Mesendoderm (in vitro differentiated cells): ENCODE measurements around the gene CYP19A1.

Source experiments
- DNase-seq: peaks from one replicate; pipeline ENCODE4 v3.0.0; 2013
- H2AK5ac ChIP-seq: 2 replicates; pipeline ENCODE4 v1.6.1; 2013; ENCODE audit warnings: low read length, inconsistent platforms
- H2BK120ac ChIP-seq: 2 replicates; pipeline ENCODE4 v1.6.1; 2013; ENCODE audit warnings: low read depth, mild to moderate bottlenecking, low read length, moderate library complexity, mixed read lengths
- H2BK15ac ChIP-seq: replicated peaks from 2 replicates; pipeline ENCODE4 v1.6.1; 2013; ENCODE audit warnings: low read depth, mild to moderate bottlenecking, moderate library complexity
- H2BK5ac ChIP-seq: 2 replicates; pipeline ENCODE4 v1.6.1; 2013; ENCODE audit warnings: low read length, inconsistent platforms
- H3K18ac ChIP-seq: 2 replicates; pipeline ENCODE4 v1.6.1; 2013; ENCODE audit warnings: mild to moderate bottlenecking, low read length, mixed read lengths
- H3K23ac ChIP-seq: one replicate; pipeline ENCODE4 v1.6.1; 2013; ENCODE audit warnings: low read length
- H3K27ac ChIP-seq: 2 replicates; pipeline ENCODE4 v1.5.1; 2013; ENCODE audit warnings: low read depth, mild to moderate bottlenecking, inconsistent platforms, low read length, moderate library complexity
- H3K27me3 ChIP-seq: 2 replicates; pipeline ENCODE4 v1.6.1; 2013; ENCODE audit warnings: low read length, control low read depth, mild to moderate bottlenecking, inconsistent platforms; ENCODE audit not compliant: insufficient read depth, poor library complexity
- H3K36me3 ChIP-seq: 2 replicates; pipeline ENCODE4 v1.6.1; 2013; ENCODE audit warnings: low read length, inconsistent platforms; ENCODE audit not compliant: control insufficient read depth, insufficient read depth
- H3K4ac ChIP-seq: one replicate; pipeline ENCODE4 v1.6.1; 2013; ENCODE audit warnings: low read depth, mild to moderate bottlenecking, low read length, moderate library complexity
- H3K4me1 ChIP-seq: 2 replicates; pipeline ENCODE4 v1.6.1; 2013; ENCODE audit warnings: low read depth, low read length, inconsistent platforms; ENCODE audit not compliant: control insufficient read depth
- H3K4me2 ChIP-seq: 2 replicates; pipeline ENCODE4 v1.6.1; 2013; ENCODE audit warnings: low read length
- H3K4me3 ChIP-seq: 2 replicates; pipeline ENCODE4 v1.5.1; 2013; ENCODE audit warnings: mild to moderate bottlenecking, low read length
- H3K56ac ChIP-seq: one replicate; pipeline ENCODE4 v1.6.1; 2013; ENCODE audit warnings: low read length
- H3K79me1 ChIP-seq: 2 replicates; pipeline ENCODE4 v1.6.1; 2013; ENCODE audit warnings: low read length, inconsistent platforms
- H3K79me2 ChIP-seq: 2 replicates; pipeline ENCODE4 v1.6.1; 2013; ENCODE audit warnings: mild to moderate bottlenecking, low read length; ENCODE audit not compliant: control insufficient read depth, insufficient read depth
- H3K9ac ChIP-seq: 2 replicates; pipeline ENCODE4 v1.6.1; 2013; ENCODE audit warnings: low read length, inconsistent platforms
- H4K5ac ChIP-seq: one replicate; pipeline ENCODE4 v1.6.1; 2013; ENCODE audit warnings: low read length
- H4K8ac ChIP-seq: one replicate; pipeline ENCODE4 v1.6.1; 2013; ENCODE audit warnings: low read depth, mild to moderate bottlenecking, control low read depth, low read length, moderate library complexity
- WGBS: extraction: QIAGEN DNeasy Blood & Tissue Kit; methylation state at CpG from one replicate; pipeline ENCODE4 v1.1.7; 2013; ENCODE audit warnings: low lambda C conversion rate, missing lambda C conversion rate; ENCODE audit not compliant: insufficient coverage; ENCODE audit errors: extremely low coverage; 5-methylcytosine and 5-hydroxymethylcytosine counted together

CYP19A1 gene

DNA sequence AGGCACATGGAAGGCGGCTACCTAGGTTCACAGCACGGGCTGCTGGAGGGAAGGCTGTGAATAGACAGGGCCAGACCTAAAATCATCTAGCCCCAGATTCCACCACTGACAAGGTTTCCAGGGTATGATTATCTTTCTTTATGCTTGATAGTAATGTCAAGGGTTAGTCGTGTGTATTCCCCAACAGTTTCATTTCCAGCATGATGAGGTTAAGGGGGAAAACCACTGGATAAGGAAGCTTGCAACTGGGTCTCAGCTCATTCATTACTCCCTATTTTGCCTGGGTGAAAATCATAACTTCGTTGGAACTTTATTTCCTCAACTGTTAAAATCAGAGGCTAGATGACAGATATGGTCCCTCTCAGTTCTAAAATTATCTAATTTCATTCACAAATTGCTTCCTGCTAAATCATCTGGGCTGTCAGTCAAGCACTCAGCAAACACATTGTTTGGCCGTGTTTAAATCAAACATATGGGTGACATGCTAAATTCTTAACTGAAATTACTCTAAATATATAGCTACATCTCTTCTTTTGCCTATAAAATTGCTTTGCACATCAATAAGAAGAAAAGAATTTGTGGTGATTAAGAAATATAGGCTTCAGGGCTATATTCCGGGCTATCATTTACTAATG, 111.7 kb downstream of the CYP19A1 start:
- H3K56ac ChIP-seq, result no peak overlapping the region
- no peak overlapping the region for H2AK5ac ChIP-seq
- H3K4ac ChIP-seq, result no peak overlapping the region
- no CpG with 5 or more reads among the region's 6 CpGs for WGBS
- H3K27me3 ChIP-seq, result no peaks in the 10 kb centered on the region
- no peak overlapping the region for H3K18ac ChIP-seq
- peaks cover 9% of the 10 kb centered on the region for H3K4me1 ChIP-seq
- no peaks in the 10 kb centered on the region for H3K36me3 ChIP-seq
- no peak for DNase-seq
- H3K79me2 ChIP-seq, result no peaks in the 10 kb centered on the region
- H3K27ac ChIP-seq, result no peak overlapping the region
- no peak overlapping the region for H3K4me3 ChIP-seq
- H3K4me2 ChIP-seq, result no peak overlapping the region
- H4K8ac ChIP-seq, result no peak overlapping the region
- H3K23ac ChIP-seq, result no peak overlapping the region
- no peaks in the 10 kb centered on the region for H3K79me1 ChIP-seq
- H2BK120ac ChIP-seq, result no peak overlapping the region
- no peak overlapping the region for H3K9ac ChIP-seq
- no peak overlapping the region for H2BK5ac ChIP-seq
- no peak overlapping the region for H4K5ac ChIP-seq
- no peak overlapping the region for H2BK15ac ChIP-seq

- Histone ChIP-seq H3K23ac (no peak overlapping the region), H3K4ac (no peak overlapping the region), H3K4me3 (no peak overlapping the region), H3K56ac (no peak overlapping the region), H2BK15ac (no peak overlapping the region), H2AK5ac (no peak overlapping the region), H3K79me2 (no peaks in the 10 kb centered on the region), H2BK5ac (no peak overlapping the region), H3K27me3 (no peaks in the 10 kb centered on the region), H2BK120ac (no peak overlapping the region), H3K36me3 (no peaks in the 10 kb centered on the region), H3K18ac (no peak overlapping the region), H3K4me2 (no peak overlapping the region), H3K27ac (no peak overlapping the region), H4K5ac (no peak overlapping the region), H4K8ac (no peak overlapping the region), H3K4me1 (peaks cover 7% of the 10 kb centered on the region), H3K79me1 (no peaks in the 10 kb centered on the region), H3K9ac (no peak overlapping the region)
- DNase-seq, result no peak
Measured at GRCh38 chr15:51224428-51224827, 114.0 kb downstream of the CYP19A1 start.

- no peak overlapping the region for H2BK5ac ChIP-seq
Measured at GRCh38 chr15:51223771-51224229, 114.6 kb downstream of the CYP19A1 start.

GRCh38 chr15:51218299-51218938, 120.0 kb downstream of the CYP19A1 start:
- Histone ChIP-seq H4K8ac (no peak overlapping the region), H2AK5ac (no peak overlapping the region), H3K4ac (no peak overlapping the region), H2BK120ac (no peak overlapping the region), H3K4me3 (no peak overlapping the region), H3K36me3 (no peaks in the 10 kb centered on the region), H3K27me3 (no peaks in the 10 kb centered on the region), H3K9ac (no peak overlapping the region), H3K27ac (no peak overlapping the region), H3K4me1 (no peaks in the 10 kb centered on the region), H3K56ac (no peak overlapping the region), H3K23ac (no peak overlapping the region), H2BK5ac (no peak overlapping the region), H3K79me2 (no peaks in the 10 kb centered on the region), H3K79me1 (no peaks in the 10 kb centered on the region), H3K18ac (no peak overlapping the region), H2BK15ac (no peak overlapping the region), H3K4me2 (no peak overlapping the region), H4K5ac (no peak overlapping the region)
- no CpG with 5 or more reads among the region's 3 CpGs for WGBS
- DNase-seq, result no peak

More at GRCh38 chr15:51223771-51224229, 114.6 kb downstream of the CYP19A1 start:
- Histone ChIP-seq H3K4ac (no peak overlapping the region), H3K4me1 (peaks cover 5% of the 10 kb centered on the region), H3K27ac (no peak overlapping the region), H3K36me3 (no peaks in the 10 kb centered on the region), H3K79me2 (no peaks in the 10 kb centered on the region), H3K27me3 (no peaks in the 10 kb centered on the region), H3K18ac (no peak overlapping the region), H2BK15ac (no peak overlapping the region), H2AK5ac (no peak overlapping the region), H3K4me3 (no peak overlapping the region), H3K23ac (no peak overlapping the region), H3K9ac (no peak overlapping the region), H3K4me2 (no peak overlapping the region), H4K5ac (no peak overlapping the region), H2BK120ac (no peak overlapping the region), H4K8ac (no peak overlapping the region), H3K56ac (no peak overlapping the region), H3K79me1 (no peaks in the 10 kb centered on the region)
- no CpG with 5 or more reads among the region's 3 CpGs for WGBS
- peak; percentile 39 for DNase-seq

DNA sequence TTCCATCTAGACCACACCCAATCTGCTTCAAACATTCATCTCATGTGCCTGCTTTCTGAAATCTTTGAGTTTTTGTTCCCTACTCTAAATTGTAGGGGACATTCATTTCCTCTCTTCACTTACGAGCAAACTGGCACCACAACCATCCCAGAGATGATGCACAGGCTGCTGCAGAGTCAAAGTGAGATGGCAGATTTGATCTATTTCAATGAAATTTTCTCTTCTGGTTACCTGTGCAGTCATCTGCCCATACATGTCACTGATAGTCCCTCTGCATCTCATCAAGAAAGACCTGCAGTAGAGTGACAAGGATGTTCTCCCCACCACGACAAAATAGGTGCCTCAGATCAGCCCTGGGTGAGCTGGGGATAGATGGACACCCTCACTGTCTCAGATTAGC, 125.5 kb downstream of the CYP19A1 start:
- Histone ChIP-seq H3K4me2 (no peak overlapping the region), H3K27ac (no peak overlapping the region), H3K4me1 (no peaks in the 10 kb centered on the region), H3K23ac (no peak overlapping the region), H3K79me2 (no peaks in the 10 kb centered on the region), H3K79me1 (no peaks in the 10 kb centered on the region), H3K4ac (no peak overlapping the region), H3K36me3 (no peaks in the 10 kb centered on the region), H3K56ac (no peak overlapping the region), H3K4me3 (no peak overlapping the region), H4K8ac (no peak overlapping the region), H2BK15ac (no peak overlapping the region), H3K27me3 (no peaks in the 10 kb centered on the region), H3K18ac (no peak overlapping the region), H2AK5ac (no peak overlapping the region), H3K9ac (no peak overlapping the region), H2BK5ac (no peak overlapping the region), H4K5ac (no peak overlapping the region), H2BK120ac (no peak overlapping the region)
- DNase-seq, result no peak
- WGBS, result no CpG with 5 or more reads among the region's 2 CpGs

GRCh38 chr15:51212239-51212638, 126.2 kb downstream of the CYP19A1 start:
- Histone ChIP-seq H3K36me3 (no peaks in the 10 kb centered on the region), H3K4ac (no peak overlapping the region), H4K8ac (no peak overlapping the region), H2BK15ac (no peak overlapping the region), H3K4me1 (no peaks in the 10 kb centered on the region), H3K4me2 (no peak overlapping the region), H4K5ac (no peak overlapping the region), H3K18ac (no peak overlapping the region), H3K27ac (no peak overlapping the region), H3K9ac (no peak overlapping the region), H2BK5ac (no peak overlapping the region), H3K79me1 (no peaks in the 10 kb centered on the region), H3K27me3 (no peaks in the 10 kb centered on the region), H2BK120ac (no peak overlapping the region), H3K4me3 (no peak overlapping the region), H3K56ac (no peak overlapping the region), H3K79me2 (no peaks in the 10 kb centered on the region), H3K23ac (no peak overlapping the region), H2AK5ac (no peak overlapping the region)
- DNase-seq, result no peak
- no CpG with 5 or more reads among the region's 5 CpGs for WGBS
